Left lobe of liver (tissue), 2 donors: ENCODE results near the gene PPM1L. TPM values are rescaled to one million over a fixed set of nuclear protein-coding genes. Genes with fewer than 3 reads are reported as not detected.

ENCODE experiments used
- ATAC-seq: fragments of 200-7000 bp; cut with Tn5 transposase; one replicate; pipeline ENCODE4 v1.9.1; 2020; ENCODE audit warnings: mild to moderate bottlenecking, moderate library complexity
- DNase-seq: peaks from one replicate; pipeline ENCODE4 v3.0.0-alpha.2; 2020; ENCODE audit warnings: low spot score
- total RNA-seq: library from RNA; stranded (reverse); gene quantifications from one replicate; pipeline ENCODE4 v1.2.1, GENCODE V29; 2021
- donor health status: DM: no; HTN: no; CAD: no; lungs with moderate emphysema.
- donor health status: DM: no; HTN: yes; CAD: no.

Gene PPM1L
- total RNA-seq, 1 donor from 2014 or later, result 26.4 TPM

DNA sequence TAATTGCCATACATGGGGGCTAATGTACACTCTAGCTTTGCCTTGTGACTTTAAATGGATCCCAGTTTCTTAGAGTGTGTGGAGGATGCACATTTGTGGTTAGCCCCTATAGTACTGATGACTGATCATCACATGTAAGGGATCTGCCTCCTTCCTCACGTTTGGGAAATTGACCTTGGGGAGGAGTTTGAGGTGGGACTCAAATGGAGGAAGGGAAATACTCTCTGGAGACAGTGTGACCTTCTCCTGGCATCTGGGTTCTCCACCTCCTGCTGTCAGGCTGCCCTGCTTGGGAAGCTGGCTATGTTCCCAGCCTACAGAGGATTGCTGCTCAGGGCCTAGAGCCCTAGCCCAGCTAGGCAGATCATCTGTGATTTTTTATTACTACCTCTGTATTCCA, 48.7 kb downstream of the PPM1L start:
- ATAC-seq (peak; percentile 53), DNase-seq (peak; percentile 69)

DNA sequence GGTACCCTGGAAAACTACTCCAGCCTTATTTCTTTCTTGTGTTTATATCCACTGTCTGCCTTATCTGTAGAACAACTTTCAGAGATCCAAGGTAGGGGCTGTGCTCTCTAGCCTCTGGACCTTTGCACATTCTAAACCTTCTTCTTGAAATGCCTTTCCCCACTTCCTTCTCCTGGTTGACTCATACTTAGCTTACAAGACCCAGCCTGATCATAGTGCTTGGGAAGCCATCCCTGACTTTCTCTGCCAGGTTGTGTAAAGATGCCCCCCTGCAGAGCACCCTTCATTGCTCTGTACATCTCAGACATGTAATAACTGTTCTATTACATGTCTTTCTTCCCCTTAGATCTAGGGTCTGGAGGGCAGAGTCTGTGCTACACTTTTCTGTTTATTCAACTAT, 50.1 kb downstream of the PPM1L start:
- ATAC-seq (no peak), DNase-seq (no peak)

GRCh38 chr3:160806686-160807085, 50.7 kb downstream of the PPM1L start:
- ATAC-seq, result no peak
- no peak for DNase-seq

DNA sequence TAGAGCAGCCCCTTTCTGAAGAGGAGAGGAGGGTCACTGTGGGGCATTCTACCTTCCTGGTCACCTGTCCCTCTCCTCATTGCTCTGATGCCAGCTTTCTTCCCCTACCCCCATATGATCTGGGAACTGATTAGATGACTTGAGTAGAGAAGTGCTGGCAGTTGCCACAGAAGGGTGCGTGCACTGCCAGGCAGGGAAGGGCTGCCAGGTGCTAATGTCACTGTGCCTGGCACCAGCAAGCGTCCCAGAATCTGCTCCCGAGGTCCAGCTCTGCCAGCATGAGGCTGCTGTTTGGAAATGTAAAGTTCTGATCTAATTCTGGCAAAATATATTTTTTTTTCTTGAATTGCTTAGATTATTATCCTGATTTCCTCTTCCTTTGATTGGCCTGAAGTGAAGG, 52.8 kb downstream of the PPM1L start:
- peak; percentile 84 for ATAC-seq
- DNase-seq, result peak; percentile 89

DNA sequence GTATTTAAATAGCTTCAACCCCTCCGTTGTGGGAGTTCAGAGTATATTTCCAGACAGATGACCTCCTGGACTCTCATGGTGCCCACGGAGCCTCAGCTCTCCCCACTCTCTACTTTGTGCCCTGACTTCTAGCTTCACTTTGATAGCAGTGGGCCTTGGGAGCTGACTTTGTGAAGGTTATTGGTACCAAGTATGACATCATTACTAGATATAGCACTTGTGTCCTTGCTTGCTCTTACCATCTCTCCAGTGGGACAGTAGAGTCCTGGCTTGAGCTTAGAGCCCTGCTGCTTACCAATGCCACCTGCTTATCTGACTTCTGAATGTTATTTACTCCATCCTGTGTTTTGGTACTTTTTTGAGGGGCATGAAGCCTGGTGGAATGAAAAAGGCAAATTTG, 53.4 kb downstream of the PPM1L start:
- no peak for ATAC-seq
- DNase-seq, result no peak

DNA sequence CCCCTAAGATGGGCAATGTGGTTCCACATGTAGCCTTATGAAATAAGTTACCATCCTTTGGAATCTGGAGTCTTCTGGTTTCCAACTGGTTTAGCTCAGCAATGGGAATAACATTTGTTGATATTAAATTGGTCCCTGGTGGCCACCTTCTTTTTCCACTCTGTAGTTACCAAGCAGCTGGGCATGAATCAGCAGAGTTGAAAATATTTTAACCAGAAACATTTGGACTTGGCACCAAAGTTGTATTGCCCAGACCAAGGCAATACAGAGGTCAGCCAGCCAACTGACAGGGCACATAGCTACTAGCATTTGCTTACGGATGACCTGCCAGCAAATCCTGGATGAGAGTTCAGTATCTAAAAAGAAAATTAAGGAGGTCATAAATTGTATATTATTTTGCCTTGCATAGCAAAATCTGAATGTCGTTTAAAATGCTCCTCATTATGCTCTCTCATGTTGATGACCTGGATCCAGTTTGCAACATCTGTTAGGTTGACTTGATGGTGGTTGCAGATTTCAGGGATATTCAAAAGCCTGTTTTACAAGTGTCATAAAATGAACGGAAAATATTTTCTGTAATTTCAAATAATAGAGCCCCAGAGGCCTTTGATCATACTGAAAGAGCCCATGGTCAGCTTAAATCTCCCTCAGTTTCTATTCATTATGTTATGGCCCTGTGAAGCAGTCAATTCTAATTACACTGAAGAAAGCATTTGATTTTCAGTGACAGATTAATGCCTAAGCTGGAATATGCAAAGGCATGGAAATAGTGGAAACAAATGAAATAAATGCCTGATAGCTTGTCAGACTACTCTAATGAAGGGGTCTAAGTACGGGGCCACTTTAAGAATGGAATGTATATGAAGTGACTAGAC, 54.6 kb downstream of the PPM1L start:
- DNase-seq, result peak; percentile 83
- peak; percentile 68 for ATAC-seq

GRCh38 chr3:160811237-160811548, 55.2 kb downstream of the PPM1L start:
- ATAC-seq (no peak), DNase-seq (no peak)

GRCh38 chr3:160812304-160812703, 56.3 kb downstream of the PPM1L start:
- ATAC-seq (no peak), DNase-seq (no peak)

DNA sequence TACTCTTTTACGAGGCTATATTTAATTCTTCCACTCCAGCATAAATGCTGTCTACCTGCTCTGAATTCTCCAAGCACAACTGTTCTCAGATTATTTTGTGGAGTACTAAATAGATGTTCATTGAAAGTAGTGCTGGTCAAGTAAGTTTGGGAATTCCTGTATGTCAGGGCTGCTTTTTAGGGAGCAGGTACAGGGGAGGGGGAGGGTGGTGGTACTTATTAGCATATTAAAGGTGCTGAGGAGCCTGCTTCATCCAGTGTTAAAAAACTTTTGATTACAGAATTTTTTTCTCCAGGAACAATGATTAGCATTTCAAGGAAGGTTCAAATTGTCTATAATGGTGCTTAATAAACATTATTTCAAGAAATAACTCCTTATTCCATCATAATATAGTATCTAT, 59.2 kb downstream of the PPM1L start:
- no peak for ATAC-seq

GRCh38 chr3:160820022-160820421, 64.0 kb downstream of the PPM1L start:
- DNase-seq (no peak), ATAC-seq (no peak)

More for the DNA sequence above, 59.2 kb downstream of the PPM1L start:
- DNase-seq, result no peak

DNA sequence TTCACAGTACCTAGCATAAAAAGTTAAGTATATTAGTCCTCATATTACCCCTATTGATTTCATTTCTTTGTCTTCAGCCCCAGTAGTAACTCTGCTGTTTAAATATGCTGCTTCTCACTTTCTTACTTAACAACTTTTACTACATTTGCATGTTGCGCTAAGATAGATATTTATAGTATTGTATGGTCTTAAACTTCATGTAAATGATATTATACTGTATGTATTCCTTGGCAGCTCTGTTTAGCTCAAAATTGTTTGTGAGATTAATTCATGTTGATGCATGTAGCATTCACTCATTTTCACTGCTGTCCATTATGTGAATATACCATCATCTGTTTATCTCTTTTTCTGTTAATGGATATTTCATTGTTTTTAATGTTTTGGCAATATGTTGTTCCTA, 64.4 kb downstream of the PPM1L start:
- DNase-seq (no peak), ATAC-seq (no peak)

DNA sequence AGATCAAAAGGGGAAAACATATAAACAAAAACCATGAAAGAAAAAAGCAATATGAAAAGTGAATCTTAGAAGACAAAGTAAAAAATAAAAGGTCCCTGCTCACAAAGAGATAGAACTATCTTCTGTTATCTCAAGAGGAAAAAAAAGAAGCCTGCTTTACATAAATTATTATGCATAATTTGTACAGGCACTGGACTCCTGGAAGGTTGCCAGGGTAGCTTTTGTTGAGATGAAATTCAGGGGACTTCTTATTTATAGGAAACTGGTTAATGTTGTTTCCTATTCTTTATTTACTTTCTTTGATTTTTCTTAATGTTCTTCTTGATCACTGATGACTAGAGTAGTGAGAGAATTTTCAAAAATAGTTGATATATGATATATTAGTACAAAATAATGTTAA, 66.9 kb downstream of the PPM1L start:
- ATAC-seq, result no peak
- no peak for DNase-seq

GRCh38 chr3:160825311-160825800, 69.3 kb downstream of the PPM1L start:
- peak; percentile 41 for ATAC-seq
- DNase-seq, result no peak

DNA sequence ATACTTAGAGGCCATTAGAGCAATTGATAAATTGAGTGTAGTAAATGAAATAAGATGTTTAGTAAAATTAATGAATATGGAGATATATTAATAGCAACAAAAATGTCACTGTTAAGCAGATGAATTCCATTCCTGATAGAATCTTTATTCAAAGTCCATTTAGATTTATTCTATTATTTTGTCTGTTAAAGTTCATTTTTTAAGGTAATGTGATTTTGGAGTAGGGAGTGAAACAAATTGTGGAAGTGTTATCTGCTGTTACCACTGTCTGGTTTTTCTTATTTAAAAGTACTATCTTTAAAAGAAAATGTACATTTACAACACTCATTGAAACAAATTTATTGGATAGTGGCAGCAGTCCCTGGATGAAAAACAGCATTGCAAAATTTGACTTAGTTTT, 70.4 kb downstream of the PPM1L start:
- ATAC-seq (no peak), DNase-seq (no peak)

DNA sequence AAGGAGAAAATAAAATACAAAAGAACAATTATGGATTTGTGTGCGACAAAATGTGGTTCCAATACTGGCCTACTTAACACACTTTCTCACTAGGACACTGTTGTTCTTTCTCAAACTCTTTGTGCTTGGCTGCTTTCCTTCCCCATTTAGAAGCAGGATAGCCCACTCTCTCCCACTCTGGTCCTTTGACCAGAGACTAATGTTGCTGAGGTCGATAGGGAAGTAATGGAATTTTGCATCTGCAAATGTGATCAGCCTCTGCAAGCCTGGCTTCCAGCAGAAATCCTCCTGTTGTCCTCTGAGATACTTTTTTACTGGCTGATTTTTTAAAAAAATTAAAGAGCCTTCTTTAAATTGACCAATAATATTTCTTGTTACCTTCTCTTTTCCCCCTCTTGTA, 71.0 kb downstream of the PPM1L start:
- DNase-seq, result no peak
- no peak for ATAC-seq

GRCh38 chr3:160827516-160827915, 71.5 kb downstream of the PPM1L start:
- no peak for DNase-seq
- no peak for ATAC-seq

DNA sequence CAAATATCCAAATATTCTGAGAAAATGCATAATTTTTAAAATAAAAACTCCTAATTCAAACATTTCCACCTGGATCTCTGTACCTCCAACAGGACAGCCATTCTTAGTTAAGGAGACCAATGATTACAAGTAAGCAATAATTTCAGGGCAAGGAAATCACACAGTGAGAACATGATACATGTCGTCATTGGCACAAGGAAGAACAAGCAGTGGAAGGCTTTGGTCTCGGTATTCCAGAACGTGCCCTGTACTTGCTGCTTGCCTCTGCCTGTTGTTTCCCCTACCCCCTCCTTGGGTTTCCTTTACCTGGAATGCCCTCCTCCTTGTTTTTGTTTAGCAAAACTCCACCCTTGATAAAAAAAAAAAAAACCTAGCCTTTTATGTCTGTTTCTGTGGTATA, 72.8 kb downstream of the PPM1L start:
- ATAC-seq, result no peak
- no peak for DNase-seq

DNA sequence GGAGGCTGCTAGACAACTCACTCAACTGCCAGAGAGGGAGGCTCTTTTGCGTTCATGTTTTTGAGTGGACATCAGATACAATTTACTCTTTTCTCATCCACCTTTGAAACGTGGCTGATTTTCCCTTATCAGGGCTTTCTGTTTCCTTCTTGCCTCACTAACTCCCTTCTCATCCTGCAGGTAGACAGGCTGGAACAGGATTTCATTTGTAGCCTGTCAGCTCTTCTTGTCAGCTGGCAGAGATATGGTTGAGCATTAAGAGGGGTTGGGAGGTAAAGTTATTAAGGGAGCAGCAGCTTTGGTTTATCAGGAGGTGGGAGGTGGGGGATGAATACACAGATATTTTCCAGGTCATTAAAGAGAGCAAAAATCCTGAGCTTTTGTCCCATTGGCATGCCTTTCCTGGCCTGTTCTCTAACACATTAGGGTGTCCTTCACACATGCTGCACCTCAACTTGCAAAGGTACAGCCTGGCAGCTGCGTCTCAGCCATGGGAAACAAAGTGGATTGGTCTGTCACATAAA, 73.5 kb downstream of the PPM1L start:
- ATAC-seq, result no peak
- no peak for DNase-seq

GRCh38 chr3:160830796-160831195, 74.8 kb downstream of the PPM1L start:
- DNase-seq, result no peak
- ATAC-seq, result no peak

DNA sequence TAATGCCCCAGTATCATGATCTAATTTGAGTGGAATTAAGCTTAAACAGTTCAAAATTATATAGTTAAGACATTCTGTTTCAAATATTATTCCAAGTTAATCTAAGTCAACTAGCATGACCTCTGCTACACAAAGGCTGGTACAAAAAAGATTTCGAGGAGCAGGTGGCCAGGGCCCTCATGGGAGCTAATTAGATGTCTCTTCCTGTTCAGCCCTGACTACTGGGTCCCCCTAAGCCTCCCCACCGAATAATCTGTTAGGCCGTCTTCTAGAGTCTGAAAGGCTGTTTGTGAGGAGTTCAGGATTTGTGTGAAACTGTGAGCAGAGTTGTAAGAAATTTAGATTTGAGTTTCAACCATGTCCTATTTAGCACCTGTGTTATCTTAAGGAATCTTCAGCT, 75.4 kb downstream of the PPM1L start:
- ATAC-seq, result no peak
- no peak for DNase-seq

DNA sequence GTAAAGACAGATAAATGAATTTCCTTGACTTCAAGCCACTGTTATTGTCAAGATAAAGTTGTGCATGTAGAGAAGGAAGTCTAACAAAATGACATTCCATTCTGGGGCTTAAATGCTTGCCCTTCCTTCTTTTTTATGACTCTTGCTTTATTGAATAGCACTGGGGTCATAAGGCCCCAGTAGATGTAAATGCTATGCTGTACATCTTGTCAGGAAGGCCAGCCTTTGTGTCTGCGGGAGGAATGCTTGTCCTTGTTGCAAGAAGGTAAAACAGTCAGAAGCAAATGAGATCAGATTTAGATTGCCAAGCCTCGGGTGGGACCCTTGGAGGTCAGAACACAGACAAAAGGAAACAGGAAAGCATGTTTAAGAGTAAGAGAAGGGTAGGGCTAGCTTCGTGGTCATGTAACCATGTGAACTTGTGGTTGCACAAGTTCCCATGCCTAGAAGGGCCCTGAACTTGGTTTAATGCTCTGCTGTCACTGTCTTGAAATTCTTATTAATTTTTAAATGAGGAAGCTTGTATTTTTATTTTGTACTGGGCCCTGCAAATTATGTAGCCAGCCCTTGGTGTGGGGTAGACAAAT, 81.5 kb downstream of the PPM1L start:
- DNase-seq (no peak), ATAC-seq (peak; percentile 32)

- DNase-seq, result no peak
- no peak for ATAC-seq
Measured at GRCh38 chr3:160840590-160840989, 84.6 kb downstream of the PPM1L start.
